Measurements from ENCODE around the gene NLRP4. TPM values are rescaled to one million over a fixed set of nuclear protein-coding genes. Genes with fewer than 3 reads are reported as not detected.

The NLRP4 gene
- total RNA-seq, 1 donor from 2014 or later, result not detected

GRCh38 chr19:55907286-55907685 lies 70.9 kb downstream of the NLRP4 start:
- H3K27me3 ChIP-seq, result no peaks in the 10 kb centered on the region
- DNase-seq (no peak), ATAC-seq (no peak)
- no peaks in the 10 kb centered on the region for H3K4me1 ChIP-seq
- no peak overlapping the region for H3K27ac ChIP-seq
- no peak for TF ChIP-seq CTCF (IDR thresholded peaks at IDR 0.05)
- intact Hi-C loops (cut with DNase I), result no loop called here
- H3K4me3 ChIP-seq, result no peak overlapping the region
- no peaks in the 10 kb centered on the region for H3K36me3 ChIP-seq
- H3K9me3 ChIP-seq, result no peaks in the 10 kb centered on the region

- Histone ChIP-seq H3K27ac (no peak overlapping the region), H3K9me3 (no peaks in the 10 kb centered on the region), H3K36me3 (no peaks in the 10 kb centered on the region), H3K4me1 (no peaks in the 10 kb centered on the region), H3K4me3 (no peak overlapping the region), H3K27me3 (no peaks in the 10 kb centered on the region)
- no peak for TF ChIP-seq CTCF (IDR thresholded peaks at IDR 0.05)
- ATAC-seq (no peak), DNase-seq (no peak)
- intact Hi-C loops (cut with DNase I), result no loop called here
Observed at GRCh38 chr19:55907746-55908145, 71.4 kb downstream of the NLRP4 start.

GRCh38 chr19:55909801-55910200 lies 73.5 kb downstream of the NLRP4 start:
- Histone ChIP-seq H3K27me3 (no peaks in the 10 kb centered on the region), H3K27ac (no peak overlapping the region), H3K9me3 (no peaks in the 10 kb centered on the region), H3K4me1 (no peaks in the 10 kb centered on the region), H3K36me3 (no peaks in the 10 kb centered on the region), H3K4me3 (no peak overlapping the region)
- no peak for ATAC-seq
- no peak for TF ChIP-seq CTCF (IDR thresholded peaks at IDR 0.05)
- DNase-seq, result no peak
- intact Hi-C loops (cut with DNase I), result no loop called here

- Histone ChIP-seq H3K27ac (no peak overlapping the region), H3K27me3 (no peaks in the 10 kb centered on the region), H3K4me3 (no peak overlapping the region), H3K4me1 (no peaks in the 10 kb centered on the region), H3K9me3 (peaks cover 10% of the 10 kb centered on the region), H3K36me3 (no peaks in the 10 kb centered on the region)
- TF ChIP-seq CTCF (IDR thresholded peaks at IDR 0.05), result no peak
- no peak for ATAC-seq
- DNase-seq, result no peak
- intact Hi-C loops (cut with DNase I), result no loop called here
Observed at GRCh38 chr19:55912916-55913315, 76.6 kb downstream of the NLRP4 start.

GRCh38 chr19:55913643-55914268 lies 77.4 kb downstream of the NLRP4 start:
- H3K4me3 ChIP-seq, result no peak overlapping the region
- H3K36me3 ChIP-seq, result no peaks in the 10 kb centered on the region
- ATAC-seq, result no peak
- DNase-seq, result no peak
- peak; percentile 16 for TF ChIP-seq CTCF (IDR thresholded peaks at IDR 0.05)
- H3K4me1 ChIP-seq, result no peaks in the 10 kb centered on the region
- peaks cover 10% of the 10 kb centered on the region for H3K9me3 ChIP-seq
- no peak overlapping the region for H3K27ac ChIP-seq
- no peaks in the 10 kb centered on the region for H3K27me3 ChIP-seq
- intact Hi-C loops (cut with DNase I), result no loop called here

- Histone ChIP-seq H3K36me3 (no peaks in the 10 kb centered on the region), H3K9me3 (peaks cover 4% of the 10 kb centered on the region), H3K27me3 (no peaks in the 10 kb centered on the region), H3K4me1 (no peaks in the 10 kb centered on the region), H3K4me3 (no peak overlapping the region), H3K27ac (no peak overlapping the region)
- ATAC-seq (no peak), DNase-seq (no peak)
- no peak for TF ChIP-seq CTCF (IDR thresholded peaks at IDR 0.05)
- intact Hi-C loops (cut with DNase I), result no loop called here
Observed at GRCh38 chr19:55923556-55923955, 87.2 kb downstream of the NLRP4 start.
